Skeletal muscle satellite cell (primary cell): ENCODE data around the gene HOXB5.

Experiments
- H3K27me3 ChIP-seq: 2 replicates; pipeline ENCODE4 v1.7.0; 2013; ENCODE audit warnings: low read length; ENCODE audit not compliant: control insufficient read depth, insufficient read depth
- H3K36me3 ChIP-seq: 2 replicates; pipeline ENCODE4 v1.7.0; 2013; ENCODE audit warnings: mild to moderate bottlenecking, control low read depth, low read length; ENCODE audit not compliant: insufficient read depth
- H3K4me1 ChIP-seq: 2 replicates; pipeline ENCODE4 v1.7.0; 2013; ENCODE audit warnings: low read length; ENCODE audit not compliant: control insufficient read depth, insufficient read depth
- H3K4me2 ChIP-seq: 2 replicates; pipeline ENCODE4 v1.7.0; 2013; ENCODE audit warnings: mild to moderate bottlenecking, low read length
- H3K4me3 ChIP-seq: 2 replicates; pipeline ENCODE4 v1.7.0; 2013; ENCODE audit warnings: low read length
- H3K9ac ChIP-seq: 2 replicates; pipeline ENCODE4 v1.7.0; 2013; ENCODE audit warnings: mild to moderate bottlenecking, low read depth, low read length, moderate library complexity
- H3K9me3 ChIP-seq: replicated peaks from 2 replicates; pipeline ENCODE4 v1.7.0; 2013; ENCODE audit warnings: mild to moderate bottlenecking, control low read depth, low read length

The HOXB5 gene

DNA sequence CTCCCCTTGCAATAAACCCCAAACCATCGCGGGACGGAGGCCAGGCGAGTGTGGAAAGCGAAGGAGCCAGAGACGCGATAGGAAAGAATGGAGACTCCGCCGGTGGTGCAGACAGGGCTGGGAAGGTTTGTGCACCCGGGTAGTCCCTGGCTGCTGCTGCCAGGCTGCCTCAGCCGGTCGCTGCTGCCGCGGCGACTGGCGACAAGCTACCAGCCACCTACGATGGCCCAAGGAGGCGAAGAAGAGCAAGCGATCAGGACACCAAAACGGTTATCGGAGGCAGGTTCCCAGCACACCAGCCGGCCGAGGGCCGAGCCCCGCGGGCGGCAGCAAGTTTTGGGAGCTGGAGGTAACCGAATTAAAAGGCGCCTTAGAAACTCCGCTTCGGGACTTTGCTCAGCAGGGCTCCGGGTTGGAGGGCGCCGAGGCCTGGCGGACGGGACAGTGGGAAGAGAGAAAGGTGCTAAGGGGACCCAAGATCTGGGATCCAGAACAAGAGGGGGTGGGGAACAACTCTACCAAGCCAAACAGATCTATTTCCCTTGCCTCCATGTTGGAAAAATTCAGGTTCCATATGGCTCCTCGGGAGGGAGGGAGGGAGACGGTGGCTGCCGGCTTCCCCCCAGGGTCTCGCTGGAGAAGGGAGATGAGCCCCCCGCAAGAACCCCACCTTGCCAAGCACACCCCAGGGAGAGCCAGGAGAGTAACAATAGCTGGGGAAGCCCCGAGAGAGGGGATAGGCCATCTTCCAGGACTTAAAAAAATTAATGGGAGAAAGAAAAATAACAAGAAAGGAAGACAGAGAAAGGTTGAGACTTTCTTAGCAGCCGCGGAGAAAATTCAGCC lies 38.9 kb downstream of the HOXB5 start:
- Histone ChIP-seq H3K36me3 (peaks cover 20% of the 10 kb centered on the region), H3K9ac (peak overlapping the region; percentile 90), H3K9me3 (no peaks in the 10 kb centered on the region), H3K27me3 (no peaks in the 10 kb centered on the region), H3K4me2 (peak overlapping the region; percentile 93), H3K4me1 (peaks cover 47% of the 10 kb centered on the region), H3K4me3 (peak overlapping the region; percentile 66)

DNA sequence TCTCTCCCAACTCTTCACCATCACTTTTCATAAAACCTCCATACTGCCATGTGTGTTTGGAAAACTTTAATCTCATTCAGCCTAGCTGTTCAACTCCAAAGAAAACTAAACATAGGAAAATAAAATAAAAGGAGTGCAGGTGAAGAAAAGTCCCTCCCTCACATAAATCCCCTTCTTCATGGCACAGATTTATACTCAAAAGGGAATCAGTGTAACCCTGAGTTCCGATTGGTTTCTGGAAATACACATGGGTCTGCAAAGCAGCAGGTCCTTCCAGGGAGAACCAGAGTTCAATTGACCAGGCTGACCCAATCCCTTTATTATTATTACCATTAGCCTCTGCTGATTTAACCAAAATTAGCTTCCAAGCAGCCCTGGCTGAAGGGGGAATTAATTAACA lies 39.8 kb downstream of the HOXB5 start:
- Histone ChIP-seq H3K9ac (peak overlapping the region; percentile 90), H3K9me3 (no peaks in the 10 kb centered on the region), H3K4me3 (peak overlapping the region; percentile 66), H3K27me3 (no peaks in the 10 kb centered on the region), H3K36me3 (peaks cover 16% of the 10 kb centered on the region), H3K4me2 (peak overlapping the region; percentile 93), H3K4me1 (peaks cover 49% of the 10 kb centered on the region)

DNA sequence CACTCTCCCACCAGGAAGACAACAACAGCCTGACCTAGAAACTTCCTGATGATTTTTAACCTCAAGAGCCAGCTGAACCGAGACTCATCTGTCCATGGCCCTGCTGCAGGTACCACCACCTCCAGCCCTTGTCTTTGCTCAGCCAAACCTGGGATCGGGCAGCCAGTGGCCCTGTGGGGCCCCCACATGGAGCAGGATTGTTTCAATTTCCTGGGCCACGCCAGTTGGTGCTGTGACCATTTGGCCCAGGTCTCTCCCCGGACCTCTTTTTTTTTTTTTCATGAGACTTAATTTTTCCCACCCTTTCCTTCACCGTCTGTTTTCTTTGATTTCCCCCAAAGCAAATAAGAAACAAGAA lies 40.4 kb downstream of the HOXB5 start:
- H3K9ac ChIP-seq: peak overlapping the region; percentile 90
- H3K4me1 ChIP-seq: peaks cover 54% of the 10 kb centered on the region

DNA sequence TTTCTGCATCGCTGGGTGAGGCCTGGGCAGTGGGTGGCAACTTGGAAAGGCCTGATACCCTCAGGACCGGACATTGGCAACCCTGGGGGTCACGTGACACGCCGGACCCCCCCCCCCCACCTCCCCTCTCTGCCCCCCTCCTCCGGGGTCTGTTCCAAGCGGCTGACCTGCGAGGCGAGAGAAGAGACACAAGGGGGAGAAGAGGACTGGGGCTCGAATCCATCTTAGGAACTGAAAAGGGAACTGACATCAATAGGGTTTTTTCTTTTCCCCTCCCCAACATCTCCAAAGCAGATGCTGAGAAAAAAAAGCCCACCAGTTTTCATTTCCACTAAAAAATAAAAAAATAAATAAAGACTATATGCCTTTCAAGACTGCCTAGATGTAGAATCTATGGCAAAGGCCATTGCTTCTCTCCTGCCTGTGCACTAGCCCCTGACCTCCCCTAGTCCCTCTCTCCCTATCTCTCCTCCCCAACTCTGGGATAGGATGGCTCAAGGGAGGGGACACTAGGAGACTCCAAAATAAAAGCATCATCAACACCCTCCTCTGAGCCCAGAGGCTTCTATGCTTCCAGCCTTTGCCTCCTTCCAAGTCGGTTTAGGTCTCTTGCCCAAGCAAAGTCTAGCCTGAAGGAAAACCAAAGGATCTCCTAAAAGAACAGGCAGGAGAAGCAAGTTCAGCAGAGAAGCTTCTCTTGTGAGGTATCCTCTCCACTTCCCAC lies 41.0 kb downstream of the HOXB5 start:
- peak overlapping the region; percentile 90 for H3K9ac ChIP-seq
- H3K4me1 ChIP-seq: peaks cover 59% of the 10 kb centered on the region
- peaks cover 16% of the 10 kb centered on the region for H3K36me3 ChIP-seq
- peak overlapping the region; percentile 35 for H3K4me3 ChIP-seq
- peak overlapping the region; percentile 93 for H3K4me2 ChIP-seq
- H3K9me3 ChIP-seq: no peaks in the 10 kb centered on the region
- H3K27me3 ChIP-seq: no peaks in the 10 kb centered on the region

More for the DNA sequence above, 40.4 kb downstream of the HOXB5 start:
- H3K9me3 ChIP-seq: no peaks in the 10 kb centered on the region
- peak overlapping the region; percentile 93 for H3K4me2 ChIP-seq
- peaks cover 16% of the 10 kb centered on the region for H3K36me3 ChIP-seq
- H3K4me3 ChIP-seq: peak overlapping the region; percentile 35
- H3K27me3 ChIP-seq: no peaks in the 10 kb centered on the region

DNA sequence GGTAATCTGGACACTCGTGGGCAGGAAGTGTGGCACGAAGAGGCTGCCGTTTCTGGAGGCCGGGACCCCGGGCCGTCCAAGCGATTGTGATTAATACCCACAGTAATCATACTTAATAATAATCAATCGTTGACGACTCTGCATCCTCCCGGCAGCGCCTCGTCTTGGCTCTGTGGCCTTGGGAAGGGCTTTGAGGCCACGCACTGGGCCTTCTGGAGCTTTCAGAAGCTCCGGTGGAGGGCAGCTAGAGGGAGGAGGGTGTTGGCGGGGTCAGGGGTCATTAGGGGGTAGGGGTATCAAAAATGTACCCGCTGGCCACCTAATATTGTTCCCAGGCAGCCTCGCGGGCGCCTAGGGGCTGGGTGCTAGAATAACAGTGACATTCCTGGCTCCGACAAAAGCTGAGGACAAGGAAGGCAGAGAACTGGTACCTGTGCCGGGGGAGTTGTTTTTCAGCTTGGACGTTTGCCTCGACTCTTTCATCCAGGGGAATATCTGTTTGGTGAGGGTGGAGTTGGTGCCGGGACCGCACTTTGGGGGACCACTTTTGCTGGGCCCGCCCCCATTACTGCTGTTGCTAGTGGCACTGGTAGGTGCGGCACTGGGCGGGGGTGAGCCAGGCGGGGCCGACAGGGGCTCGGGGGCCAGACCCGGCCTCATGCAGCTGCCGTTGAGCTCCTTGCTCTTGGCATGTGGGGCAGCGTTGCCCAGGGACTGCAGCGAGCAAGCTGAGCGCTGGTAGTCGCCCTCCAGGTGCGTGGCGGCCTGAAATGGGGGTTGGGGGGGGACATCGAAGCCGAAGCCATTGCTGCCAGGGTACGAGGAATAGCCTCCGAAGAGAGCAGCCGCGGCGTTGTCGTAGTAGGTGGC lies 41.7 kb downstream of the HOXB5 start:
- H3K36me3 ChIP-seq: peaks cover 16% of the 10 kb centered on the region
- no peak overlapping the region for H3K4me3 ChIP-seq
- H3K27me3 ChIP-seq: no peaks in the 10 kb centered on the region
- peaks cover 59% of the 10 kb centered on the region for H3K4me1 ChIP-seq
- H3K4me2 ChIP-seq: no peak overlapping the region
- H3K9me3 ChIP-seq: no peaks in the 10 kb centered on the region
- H3K9ac ChIP-seq: no peak overlapping the region

DNA sequence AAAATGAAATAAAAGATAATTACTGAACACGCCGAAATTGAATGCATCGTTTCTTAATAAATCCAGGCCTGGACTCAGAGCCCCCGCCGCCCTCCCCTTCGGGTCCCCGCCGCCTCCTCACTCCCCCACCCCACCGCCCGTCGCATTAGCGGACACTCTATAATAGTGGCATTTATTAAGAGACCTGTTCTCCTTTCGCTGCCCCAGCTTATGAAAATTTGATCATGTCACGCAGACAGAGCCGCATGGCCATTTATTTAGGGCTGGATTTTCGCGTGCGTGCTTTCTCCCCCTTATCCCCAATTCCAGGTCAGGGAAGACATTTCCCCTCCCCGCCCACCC lies 42.4 kb downstream of the HOXB5 start:
- H3K4me1 ChIP-seq: peaks cover 59% of the 10 kb centered on the region
- H3K9me3 ChIP-seq: no peaks in the 10 kb centered on the region
- H3K36me3 ChIP-seq: peaks cover 16% of the 10 kb centered on the region
- no peak overlapping the region for H3K4me3 ChIP-seq
- no peaks in the 10 kb centered on the region for H3K27me3 ChIP-seq
- no peak overlapping the region for H3K9ac ChIP-seq
- no peak overlapping the region for H3K4me2 ChIP-seq

DNA sequence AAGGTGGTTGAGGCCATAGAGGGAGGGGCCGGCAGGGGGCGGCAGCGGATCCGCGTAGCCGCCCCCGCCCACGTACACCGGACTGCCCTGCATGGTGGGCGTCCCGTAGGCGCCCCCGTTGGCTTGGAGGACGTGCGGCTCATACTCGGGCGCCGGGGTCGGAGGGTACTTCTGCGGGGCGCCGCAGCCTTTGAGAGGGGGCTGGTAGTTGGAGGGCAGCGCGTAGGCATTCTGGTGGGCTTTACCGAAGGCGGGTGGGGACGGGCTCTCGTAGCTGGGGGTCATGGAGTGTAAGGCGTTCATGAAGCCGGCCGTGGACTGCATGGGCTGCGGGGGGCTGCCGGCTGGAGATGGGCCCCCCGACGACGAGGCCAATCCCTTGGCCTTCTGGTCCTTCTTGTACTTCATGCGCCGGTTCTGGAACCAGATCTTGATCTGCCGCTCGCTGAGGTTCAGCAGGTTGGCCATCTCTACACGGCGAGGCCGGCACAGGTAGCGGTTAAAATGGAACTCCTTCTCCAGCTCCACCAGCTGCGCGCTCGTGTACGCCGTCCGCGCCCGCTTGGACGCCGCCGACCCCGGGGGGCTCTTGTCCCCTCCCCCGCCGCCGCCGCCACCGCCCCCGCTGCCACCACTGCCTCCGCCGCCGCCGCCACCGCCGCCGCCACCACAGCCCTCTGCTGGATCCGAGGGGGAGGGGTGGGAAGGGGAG lies 42.9 kb downstream of the HOXB5 start:
- Histone ChIP-seq H3K27me3 (no peaks in the 10 kb centered on the region), H3K36me3 (peaks cover 16% of the 10 kb centered on the region), H3K4me1 (peaks cover 59% of the 10 kb centered on the region), H3K9ac (no peak overlapping the region), H3K4me2 (no peak overlapping the region), H3K4me3 (no peak overlapping the region), H3K9me3 (no peaks in the 10 kb centered on the region)

DNA sequence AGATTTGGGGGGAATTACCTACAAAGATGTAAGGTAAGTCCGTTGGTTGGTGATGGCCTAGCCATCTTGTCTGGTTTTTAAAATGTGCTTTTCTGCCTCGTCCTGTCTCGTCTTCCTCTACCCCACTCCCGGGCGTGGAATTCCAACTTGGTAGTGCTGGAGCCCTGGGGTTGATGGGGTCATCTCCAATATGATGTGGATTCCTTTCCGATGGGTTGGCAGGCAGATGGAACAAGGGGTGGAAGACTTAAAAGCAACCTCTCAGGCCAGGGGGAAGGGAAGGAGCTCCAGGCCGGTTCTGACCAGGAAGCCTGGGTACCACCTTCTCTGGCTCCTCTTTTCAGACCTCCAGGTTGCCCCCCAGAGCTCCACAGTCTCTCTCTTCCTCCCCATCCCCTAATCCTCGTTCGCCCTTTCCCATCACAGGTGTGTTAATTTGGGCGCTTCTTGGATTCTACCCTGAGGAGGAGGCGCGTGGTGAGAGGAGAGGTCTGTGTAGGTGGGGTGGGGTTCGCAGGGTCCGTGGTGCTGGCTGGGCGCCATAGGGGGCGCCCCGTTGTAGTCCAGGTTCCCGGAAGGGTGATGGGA lies 43.6 kb downstream of the HOXB5 start:
- Histone ChIP-seq H3K36me3 (peaks cover 16% of the 10 kb centered on the region), H3K9me3 (no peaks in the 10 kb centered on the region), H3K4me3 (no peak overlapping the region), H3K4me2 (peak overlapping the region; percentile 10), H3K4me1 (peaks cover 64% of the 10 kb centered on the region), H3K9ac (no peak overlapping the region), H3K27me3 (no peaks in the 10 kb centered on the region)

DNA sequence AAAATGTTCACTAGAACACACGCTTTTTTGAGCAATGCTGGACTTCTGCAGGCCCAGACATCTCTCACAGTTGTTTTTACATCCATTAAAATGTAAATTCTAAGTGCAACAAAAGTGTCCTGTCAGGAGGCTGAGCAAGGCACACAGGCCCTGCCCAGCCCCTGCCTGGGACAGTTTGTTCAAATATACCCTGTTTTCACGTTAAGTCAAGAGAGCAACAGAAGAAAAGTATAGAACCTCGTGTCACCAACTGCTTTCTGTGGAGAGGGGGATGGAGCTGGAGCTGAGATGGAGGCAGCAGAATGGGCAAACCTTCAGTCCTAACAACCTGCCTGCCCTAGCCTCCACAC lies 44.3 kb downstream of the HOXB5 start:
- Histone ChIP-seq H3K36me3 (peaks cover 16% of the 10 kb centered on the region), H3K27me3 (no peaks in the 10 kb centered on the region), H3K4me1 (peaks cover 57% of the 10 kb centered on the region), H3K9me3 (no peaks in the 10 kb centered on the region), H3K9ac (peak overlapping the region; percentile 99), H3K4me3 (no peak overlapping the region), H3K4me2 (no peak overlapping the region)

DNA sequence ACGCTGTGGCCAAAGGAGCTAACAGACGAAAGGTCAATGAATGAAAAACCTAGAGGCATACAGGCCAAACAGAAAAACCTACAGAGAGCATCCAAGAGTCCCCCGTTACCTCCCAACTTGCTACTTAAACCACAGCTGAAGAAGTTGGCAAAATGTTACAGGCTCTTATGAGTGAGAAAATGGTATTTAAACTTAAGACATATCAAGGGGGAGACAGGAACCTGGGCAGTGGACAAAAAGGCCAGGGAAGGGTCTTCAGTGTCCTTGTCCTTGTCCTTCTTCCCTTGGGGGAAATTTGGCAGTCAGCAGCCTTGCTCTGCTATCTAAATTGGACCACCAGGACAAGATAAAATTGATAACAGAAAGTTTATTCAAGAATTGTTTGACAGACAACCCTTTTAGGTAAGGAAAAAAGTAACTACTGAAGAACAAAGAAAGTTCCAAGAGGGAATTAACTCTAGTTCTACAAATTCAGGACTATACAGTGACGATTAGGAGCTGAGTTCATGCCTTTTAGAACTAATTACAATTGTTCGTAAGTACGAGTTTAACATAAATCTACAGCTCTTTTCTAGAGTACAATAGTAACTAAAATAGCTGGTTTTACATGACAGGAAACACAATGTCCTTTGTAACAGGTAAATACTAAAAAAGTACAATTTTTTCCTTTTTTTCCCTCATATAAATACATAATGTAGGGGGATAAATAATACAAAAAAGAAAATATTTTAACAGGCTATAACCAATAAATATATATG lies 44.9 kb downstream of the HOXB5 start:
- H3K4me3 ChIP-seq: peak overlapping the region; percentile 49
- no peaks in the 10 kb centered on the region for H3K9me3 ChIP-seq
- H3K27me3 ChIP-seq: no peaks in the 10 kb centered on the region
- peaks cover 52% of the 10 kb centered on the region for H3K4me1 ChIP-seq
- peak overlapping the region; percentile 99 for H3K9ac ChIP-seq
- peaks cover 16% of the 10 kb centered on the region for H3K36me3 ChIP-seq
- peak overlapping the region; percentile 84 for H3K4me2 ChIP-seq
